Kidney capillary endothelial cell (primary cell): ENCODE measurements around the gene ASTN2.

ENCODE experiments used
- DNase-seq: peaks from one replicate; pipeline ENCODE4 v3.0.0-alpha.2; 2018; ENCODE audit warnings: low spot score

Gene ASTN2

GRCh38 chr9:116504893-116505480, 909.9 kb downstream of the ASTN2 start:
- DNase-seq = no peak

GRCh38 chr9:116504081-116504480, 910.8 kb downstream of the ASTN2 start:
- no peak for DNase-seq

- no peak for DNase-seq
Observed at GRCh38 chr9:116502746-116503145, 912.1 kb downstream of the ASTN2 start.

GRCh38 chr9:116501871-116502270, 913.0 kb downstream of the ASTN2 start:
- DNase-seq = no peak

- no peak for DNase-seq
Observed at GRCh38 chr9:116499986-116500871, 914.6 kb downstream of the ASTN2 start.

- no peak for DNase-seq
Observed at GRCh38 chr9:116499434-116499833, 915.4 kb downstream of the ASTN2 start.

GRCh38 chr9:116497095-116497890, 917.6 kb downstream of the ASTN2 start:
- DNase-seq = no peak

- no peak for DNase-seq
Observed at GRCh38 chr9:116496167-116496566, 918.7 kb downstream of the ASTN2 start.

GRCh38 chr9:116495725-116496124, 919.1 kb downstream of the ASTN2 start:
- no peak for DNase-seq

- DNase-seq = no peak
Observed at GRCh38 chr9:116494815-116495634, 919.8 kb downstream of the ASTN2 start.

GRCh38 chr9:116493183-116493860, 921.5 kb downstream of the ASTN2 start:
- DNase-seq = no peak

GRCh38 chr9:116491659-116492058, 923.2 kb downstream of the ASTN2 start:
- DNase-seq = no peak

GRCh38 chr9:116491219-116491618, 923.6 kb downstream of the ASTN2 start:
- DNase-seq = no peak

GRCh38 chr9:116490321-116490720, 924.5 kb downstream of the ASTN2 start:
- no peak for DNase-seq

GRCh38 chr9:116488373-116488772, 926.5 kb downstream of the ASTN2 start:
- DNase-seq = no peak

GRCh38 chr9:116484492-116485061, 930.3 kb downstream of the ASTN2 start:
- DNase-seq = no peak

- no peak for DNase-seq
Observed at GRCh38 chr9:116483622-116484491, 931.0 kb downstream of the ASTN2 start.

- DNase-seq = no peak
Observed at GRCh38 chr9:116482740-116483139, 932.1 kb downstream of the ASTN2 start.

- no peak for DNase-seq
Observed at GRCh38 chr9:116480700-116481099, 934.2 kb downstream of the ASTN2 start.

- no peak for DNase-seq
Observed at GRCh38 chr9:116479967-116480366, 934.9 kb downstream of the ASTN2 start.
